AG04449 (cell line): ENCODE data around the gene TMC8.

Experiments
- CTCF ChIA-PET: fragments of 350-600 bp; formaldehyde crosslinking; extraction: SDS; loops from one replicate; lab custom pipeline; 2021; ENCODE audit warnings: antibody characterized with exemption; lab: Yijun Ruan, JAX
- POLR2A ChIA-PET: fragments of 400-600, 350-600 bp; formaldehyde crosslinking; extraction: SDS; loops from one replicate; lab custom pipeline; 2020; ENCODE audit warnings: antibody characterized with exemption, inconsistent platforms; lab: Yijun Ruan, JAX
- DNase-seq: peaks from one replicate; pipeline ENCODE4 v3.0.0-alpha.2; 2010; ENCODE audit warnings: low read depth, low spot score
- H3K4me3 ChIP-seq: 2 replicates; pipeline ENCODE4 v1.5.1; 2011; ENCODE audit warnings: low read depth, mild to moderate bottlenecking, control low read depth, low read length
- CTCF ChIP-seq: IDR thresholded peaks from one replicate; pipeline ENCODE4 v1.5.1; 2011; ENCODE audit warnings: mild to moderate bottlenecking, moderate library complexity, low read length, control low read depth, inconsistent platforms; ENCODE audit not compliant: insufficient read depth; ENCODE audit errors: missing control alignments

Gene TMC8

GRCh38 chr17:78116411-78116810, 14.2 kb upstream of the TMC8 start:
- no peak for DNase-seq
- ChIA-PET POLR2A (no interaction called here), CTCF (interaction anchor here (0.7 to 3.1 kb wide), 6 partner anchors 18 to 420 kb away, joined by 3 to 17 read pairs (median 4); no protein-coding TSS in a partner anchor)
- H3K4me3 ChIP-seq, result no peak overlapping the region
- TF ChIP-seq CTCF, result no peak

- DNase-seq, result no peak
- TF ChIP-seq CTCF, result peak; percentile 22
- ChIA-PET CTCF (interaction anchor here (1.3 to 3.1 kb wide), 3 partner anchors 17 to 59 kb away, joined by 3 to 17 read pairs (median 3); no protein-coding TSS in a partner anchor), POLR2A (no interaction called here)
- H3K4me3 ChIP-seq, result no peak overlapping the region
Observed at GRCh38 chr17:78117027-78117981, 13.3 kb upstream of the TMC8 start.

GRCh38 chr17:78118801-78119241, 11.8 kb upstream of the TMC8 start:
- DNase-seq, result no peak
- POLR2A ChIA-PET, result no interaction called here
- CTCF ChIA-PET, result interaction anchor here (0.7 to 1.2 kb wide), 3 partner anchors 8 to 58 kb away, joined by 3 to 4 read pairs (median 3); no protein-coding TSS in a partner anchor
- no peak for TF ChIP-seq CTCF
- H3K4me3 ChIP-seq, result no peak overlapping the region

GRCh38 chr17:78120537-78120936, 10.0 kb upstream of the TMC8 start:
- CTCF ChIA-PET, result interaction anchor here (1.1 to 7.5 kb wide), 2 partner anchors 8 to 14 kb away, joined by 3 to 43 read pairs; no protein-coding TSS in a partner anchor
- no peak overlapping the region for H3K4me3 ChIP-seq
- POLR2A ChIA-PET, result no interaction called here
- TF ChIP-seq CTCF, result no peak
- DNase-seq, result no peak

- no peak overlapping the region for H3K4me3 ChIP-seq
- CTCF ChIA-PET, result interaction anchor here (7.5 kb wide), 1 partner anchor 8 kb away, joined by 43 read pairs; no protein-coding TSS in a partner anchor
- TF ChIP-seq CTCF, result no peak
- POLR2A ChIA-PET, result no interaction called here
- DNase-seq, result no peak
Observed at GRCh38 chr17:78120971-78121800, 9.4 kb upstream of the TMC8 start.

- no peak overlapping the region for H3K4me3 ChIP-seq
- POLR2A ChIA-PET, result no interaction called here
- DNase-seq, result no peak
- CTCF ChIA-PET, result interaction anchor here (7.5 kb wide), 1 partner anchor 9 kb away, joined by 43 read pairs; no protein-coding TSS in a partner anchor
- TF ChIP-seq CTCF, result no peak
Observed at GRCh38 chr17:78121801-78122215, 8.8 kb upstream of the TMC8 start.
